PC-9 (cell line): ENCODE data around the gene TMEM200B. TPM values are rescaled to one million over a fixed set of nuclear protein-coding genes. Genes with fewer than 3 reads are reported as not detected.

Experiments used
- Bru-seq: library from RNA; stranded (reverse); fragments of 400-500 nt; gene quantifications from one replicate; lab custom pipeline; 2021; lab: Mats Ljungman, UMichigan
- BruChase-seq, 2 experiments: library from RNA; stranded (reverse); fragments of 400-500 nt; gene quantifications; one replicate each; lab custom pipeline; 2021; lab: Mats Ljungman, UMichigan
- BruUV-seq: library from RNA; stranded (reverse); fragments of 400-500 nt; replicated peaks from 2 replicates; lab custom pipeline; 2021; lab: Mats Ljungman, UMichigan
- CTCF ChIA-PET: fragments of 300-600 bp; sonication (Branson Sonifier 250); formaldehyde crosslinking; loops from one replicate; lab custom pipeline; 2022; ENCODE audit warnings: antibody characterized with exemption; lab: Charles Lee
- POLR2A ChIA-PET: fragments of 300-600 bp; sonication (Branson Sonifier 250); formaldehyde crosslinking; loops from one replicate; lab custom pipeline; 2022; ENCODE audit warnings: antibody characterized with exemption; ENCODE audit not compliant: unreplicated experiment; lab: Charles Lee
- DNase-seq, 2 experiments: peaks; one replicate each; pipeline versions ENCODE4 v3.0.0 to v3.0.0-alpha.2; 2015 to 2022; ENCODE audit warnings: mixed read lengths in 1 of 2
- H2AFZ ChIP-seq: fragments of 200-600 bp; sonication (generic); 2 replicates; pipeline ENCODE4 v1.8.1; 2017; ENCODE audit warnings: antibody characterized with exemption
- H3F3A ChIP-seq: fragments of 200-600 bp; sonication (generic); 2 replicates; pipeline ENCODE4 v1.8.1; 2017; ENCODE audit warnings: antibody characterized with exemption, mild to moderate bottlenecking, low read depth; ENCODE audit not compliant: insufficient read depth
- H3K27ac ChIP-seq: fragments of 200-600 bp; sonication (generic); 2 replicates; pipeline ENCODE4 v1.6.1; 2016; ENCODE audit warnings: mixed run types
- H3K27me3 ChIP-seq: fragments of 200-600 bp; sonication (generic); 2 replicates; pipeline ENCODE4 v1.6.1; 2016; ENCODE audit warnings: low read depth, mixed run types; ENCODE audit not compliant: insufficient read depth
- H3K36me3 ChIP-seq: fragments of 200-600 bp; sonication (generic); 2 replicates; pipeline ENCODE4 v1.6.1; 2016; ENCODE audit warnings: low read depth, mixed run types
- H3K4me1 ChIP-seq: fragments of 200-600 bp; sonication (generic); replicated peaks from 2 replicates; pipeline ENCODE4 v1.6.1; 2016; ENCODE audit warnings: mixed run types; ENCODE audit not compliant: insufficient read depth
- H3K4me2 ChIP-seq: fragments of 200-600 bp; sonication (generic); 2 replicates; pipeline ENCODE4 v1.6.1; 2017; ENCODE audit warnings: mixed run types
- H3K4me3 ChIP-seq: fragments of 200-600 bp; sonication (generic); 2 replicates; pipeline ENCODE4 v1.6.1; 2016; ENCODE audit warnings: mixed run types
- H3K79me2 ChIP-seq: fragments of 200-600 bp; sonication (generic); 2 replicates; pipeline ENCODE4 v1.6.1; 2017; ENCODE audit warnings: low read depth, mixed run types
- H3K9me2 ChIP-seq: fragments of 200-600 bp; sonication (generic); 2 replicates; pipeline ENCODE4 v1.8.1; 2017; ENCODE audit warnings: mild to moderate bottlenecking; ENCODE audit not compliant: insufficient read depth
- H3K9me3 ChIP-seq: fragments of 200-600 bp; sonication (generic); 2 replicates; pipeline ENCODE4 v1.8.1; 2016; ENCODE audit warnings: low read depth; ENCODE audit not compliant: insufficient read depth
- H4K20me1 ChIP-seq: fragments of 200-600 bp; sonication (generic); 2 replicates; pipeline ENCODE4 v1.8.1; 2017; ENCODE audit not compliant: insufficient read depth
- EZH2 ChIP-seq: fragments of 200-600 bp; sonication (generic); IDR thresholded peaks from 2 replicates; pipeline ENCODE4 v1.8.0; 2017; ENCODE audit warnings: antibody characterized with exemption, low read depth
- intact Hi-C: fragments of 100-400 bp; cut with micrococcal nuclease; formaldehyde crosslinking; loops from one replicate; pipeline ENCODE4 v1.10.0; 2022; ENCODE audit not compliant: unreplicated experiment
- long read RNA-seq: library from polyadenylated mRNA; stranded (forward); transcript quantifications from one replicate; pipeline ENCODE4 v2.0.0, GENCODE V29; 2022
- total RNA-seq: library from RNA; stranded (reverse); gene quantifications from 2 replicates; pipeline ENCODE4 v1.2.3, GENCODE V29; 2021
- TF ChIP-seq, protein P1 (sequence below): fragments of 200-600 bp; sonication (generic); conservative IDR thresholded peaks from 2 replicates; pipeline ENCODE4 v1.6.1; 2017; ENCODE audit warnings: mixed run types, antibody characterized with exemption, mild to moderate bottlenecking, moderate library complexity

Gene TMEM200B
- total RNA-seq (1.1 and 1.2 TPM in 2 replicates), Bru-seq, nascent RNA (percentile 28 among the genes with signal in this experiment), BruChase-seq, experiment 1, labeled RNA remaining after a 2-hour chase (percentile 34 among the genes with signal in this experiment), BruChase-seq, experiment 2, labeled RNA remaining after a 6-hour chase (percentile 32 among the genes with signal in this experiment)
- long read RNA-seq, partial matches to known transcripts, result 0 of 1 reads
- long read RNA-seq, other reads (novel, unspliced or antisense), result 0 of 1 reads

DNA sequence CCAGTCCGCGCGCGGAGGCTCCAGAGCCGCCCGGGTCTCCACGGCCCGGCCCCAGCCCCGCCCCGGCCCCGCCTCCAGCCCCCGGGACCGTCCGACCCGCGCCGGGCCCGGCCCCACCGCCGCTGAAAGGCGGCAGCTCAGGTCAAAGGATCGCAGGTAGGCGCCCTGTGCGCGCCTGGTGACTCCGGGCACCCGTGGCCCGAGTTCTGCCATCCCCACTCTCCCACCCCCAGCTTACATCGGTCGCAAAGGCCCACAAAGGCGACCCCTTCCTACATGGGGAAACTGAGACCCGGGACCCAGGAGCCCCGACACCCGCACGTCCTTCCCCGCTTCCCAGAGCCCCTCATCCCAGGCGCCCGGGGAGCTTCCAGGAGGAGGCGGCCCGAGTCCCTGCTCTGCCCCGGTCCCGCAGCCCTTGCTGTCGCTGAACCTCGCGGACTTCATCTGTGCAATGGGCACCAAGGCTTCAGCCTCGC lies at the start of gene TMEM200B:
Gene TMEM200B (minus strand): TSS at position 17 of the 479 bp plus-strand sequence. CDS start 2,075 bp downstream, outside the sequence.
- Histone ChIP-seq H4K20me1 (no peaks in the 10 kb centered on the region), H3K9me3 (no peaks in the 10 kb centered on the region), H3K27me3 (0 out of 2 replicates have a peak, but pooled peaks cover 3% of the 10 kb centered on the region), H3K4me3 (peak within 1 kb of the TSS; percentile 53), H3K36me3 (no peaks in the 10 kb centered on the region), H3F3A (no peaks in the 10 kb centered on the region), H3K4me1 (no peaks in the 10 kb centered on the region), H3K4me2 (peak within 1 kb of the TSS; percentile 88), H3K27ac (no peak within 1 kb of the TSS), H2AFZ (peak within 1 kb of the TSS; percentile 80), H3K79me2 (no peaks in the 10 kb centered on the region), H3K9me2 (no peaks in the 10 kb centered on the region)
- TF ChIP-seq, protein P1, sequence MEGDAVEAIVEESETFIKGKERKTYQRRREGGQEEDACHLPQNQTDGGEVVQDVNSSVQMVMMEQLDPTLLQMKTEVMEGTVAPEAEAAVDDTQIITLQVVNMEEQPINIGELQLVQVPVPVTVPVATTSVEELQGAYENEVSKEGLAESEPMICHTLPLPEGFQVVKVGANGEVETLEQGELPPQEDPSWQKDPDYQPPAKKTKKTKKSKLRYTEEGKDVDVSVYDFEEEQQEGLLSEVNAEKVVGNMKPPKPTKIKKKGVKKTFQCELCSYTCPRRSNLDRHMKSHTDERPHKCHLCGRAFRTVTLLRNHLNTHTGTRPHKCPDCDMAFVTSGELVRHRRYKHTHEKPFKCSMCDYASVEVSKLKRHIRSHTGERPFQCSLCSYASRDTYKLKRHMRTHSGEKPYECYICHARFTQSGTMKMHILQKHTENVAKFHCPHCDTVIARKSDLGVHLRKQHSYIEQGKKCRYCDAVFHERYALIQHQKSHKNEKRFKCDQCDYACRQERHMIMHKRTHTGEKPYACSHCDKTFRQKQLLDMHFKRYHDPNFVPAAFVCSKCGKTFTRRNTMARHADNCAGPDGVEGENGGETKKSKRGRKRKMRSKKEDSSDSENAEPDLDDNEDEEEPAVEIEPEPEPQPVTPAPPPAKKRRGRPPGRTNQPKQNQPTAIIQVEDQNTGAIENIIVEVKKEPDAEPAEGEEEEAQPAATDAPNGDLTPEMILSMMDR, result no peak
- TF ChIP-seq EZH2, result no peak
- ChIA-PET POLR2A (interaction anchor here (0.7 kb wide), 1 partner anchor 387 kb away, joined by 5 read pairs; the partner anchor contains the start of gene YTHDF2), CTCF (interaction anchor here (1.1 kb wide), 1 partner anchor 10 kb away, joined by 3 read pairs; no protein-coding TSS in a partner anchor)
- intact Hi-C loops, result no loop called here
- DNase-seq, result no peak
- TSS peak; percentile 73 for BruUV-seq

DNA sequence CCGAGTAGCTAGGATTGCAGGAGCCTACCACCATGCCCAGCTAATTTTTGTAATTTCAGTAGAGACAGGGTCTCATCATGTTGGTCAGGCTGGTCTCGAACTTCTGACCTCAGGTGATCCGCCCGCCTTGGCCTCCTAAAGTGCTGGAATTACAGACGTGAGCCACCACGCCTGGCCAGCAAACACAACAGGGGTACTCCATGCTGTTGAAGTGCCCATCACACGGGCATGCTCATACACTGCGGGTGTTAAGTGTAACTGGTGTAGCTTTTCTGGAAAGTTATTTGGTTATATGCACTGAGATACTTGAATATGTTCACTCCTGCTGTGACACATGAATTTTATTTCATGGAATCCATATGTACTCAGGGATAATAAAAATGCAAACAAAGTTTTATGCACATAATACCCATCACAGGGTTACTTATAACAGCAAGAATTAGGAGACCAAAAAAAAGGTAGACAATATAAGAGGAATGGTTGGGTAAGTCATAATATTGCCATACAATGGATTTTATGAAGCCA lies 48.8 kb upstream of the TMEM200B start:
- no peak for TF ChIP-seq EZH2
- TF ChIP-seq, protein P1, result no peak
- Histone ChIP-seq H2AFZ (no peak overlapping the region), H3K27ac (no peak overlapping the region), H3K4me3 (no peak overlapping the region), H3K4me2 (no peak overlapping the region), H3K27me3 (no peaks in the 10 kb centered on the region), H3K36me3 (no peaks in the 10 kb centered on the region), H3K79me2 (peaks cover 96% of the 10 kb centered on the region), H3K9me2 (no peaks in the 10 kb centered on the region), H3F3A (no peaks in the 10 kb centered on the region; the same call in 1 of the 2 replicates), H3K4me1 (no peaks in the 10 kb centered on the region), H4K20me1 (peaks cover 84% of the 10 kb centered on the region), H3K9me3 (no peaks in the 10 kb centered on the region)
- no TSS peak for BruUV-seq
- no peak for DNase-seq
- POLR2A ChIA-PET, result no interaction called here
- CTCF ChIA-PET, result interaction anchor here (0.6 kb wide), 1 partner anchor 296 kb away, joined by 4 read pairs; no protein-coding TSS in a partner anchor
- intact Hi-C loops, result no loop called here

DNA sequence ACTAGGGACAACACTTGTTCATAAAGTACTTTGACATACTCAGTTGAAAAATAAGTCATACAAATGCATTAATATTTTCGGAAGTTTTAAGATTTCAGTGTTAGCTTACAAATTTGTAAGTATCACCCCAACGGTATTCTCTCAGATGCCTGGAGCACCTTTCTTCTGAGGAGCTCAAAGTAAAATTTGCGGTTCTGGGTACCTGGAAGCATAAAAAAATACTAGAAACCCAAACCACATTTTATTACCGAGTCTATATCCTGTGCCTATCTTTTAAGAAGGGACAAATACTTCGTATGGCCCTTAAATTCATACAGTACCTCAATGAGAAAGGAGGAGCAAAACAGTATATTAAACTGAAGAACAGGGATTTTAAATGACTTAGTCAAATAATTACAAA lies 47.8 kb upstream of the TMEM200B start:
- intact Hi-C loops, result no loop called here
- BruUV-seq, result no TSS peak
- Histone ChIP-seq H3F3A (no peaks in the 10 kb centered on the region; the same call in 1 of the 2 replicates), H3K79me2 (peaks cover 95% of the 10 kb centered on the region), H3K4me2 (no peak overlapping the region), H3K9me2 (no peaks in the 10 kb centered on the region), H3K27me3 (no peaks in the 10 kb centered on the region), H3K4me1 (no peaks in the 10 kb centered on the region), H3K36me3 (no peaks in the 10 kb centered on the region), H3K27ac (no peak overlapping the region), H4K20me1 (peaks cover 80% of the 10 kb centered on the region), H3K9me3 (no peaks in the 10 kb centered on the region), H2AFZ (no peak overlapping the region), H3K4me3 (no peak overlapping the region)
- no peak for DNase-seq
- CTCF ChIA-PET, result no interaction called here
- POLR2A ChIA-PET, result no interaction called here
- TF ChIP-seq, protein P1, result no peak
- no peak for TF ChIP-seq EZH2
